Measurements from ENCODE around the gene ALG11. TPM values are rescaled to one million over a fixed set of nuclear protein-coding genes. Genes with fewer than 3 reads are reported as not detected.
"Not testable (repeated sequence)": the region's sequence is repeated elsewhere in the genome, so short reads cannot be mapped to it uniquely, and the experiment has no call there.

Gene ALG11
- total RNA-seq, 1 experiment from 2014 or later, result 20.7 TPM

GRCh38 chr13:52027832-52028231, 15.6 kb downstream of the ALG11 start:
- no peak for DNase-seq (ENCODE audit: low read depth)

- no peak for DNase-seq (ENCODE audit: low read depth)
Measured at GRCh38 chr13:52029569-52029968, 17.4 kb downstream of the ALG11 start.

- DNase-seq (ENCODE audit: low read depth), result not testable (repeated sequence)
Measured at GRCh38 chr13:52030401-52030800, 18.2 kb downstream of the ALG11 start.

GRCh38 chr13:52033039-52033438, 20.8 kb downstream of the ALG11 start:
- no peak for DNase-seq (ENCODE audit: low read depth)

- DNase-seq (ENCODE audit: low read depth), result no peak
Measured at GRCh38 chr13:52034616-52035226, 22.5 kb downstream of the ALG11 start.

GRCh38 chr13:52036037-52036436, 23.8 kb downstream of the ALG11 start:
- no peak for DNase-seq (ENCODE audit: low read depth)

- no peak for DNase-seq (ENCODE audit: low read depth)
Measured at GRCh38 chr13:52043675-52044074, 31.5 kb downstream of the ALG11 start.

- DNase-seq (ENCODE audit: low read depth), result no peak
Measured at GRCh38 chr13:52047463-52047862, 35.3 kb downstream of the ALG11 start.

GRCh38 chr13:52048516-52048915, 36.3 kb downstream of the ALG11 start:
- DNase-seq (ENCODE audit: low read depth), result no peak

GRCh38 chr13:52051400-52051799, 39.2 kb downstream of the ALG11 start:
- no peak for DNase-seq (ENCODE audit: low read depth)

GRCh38 chr13:52053460-52053859, 41.3 kb downstream of the ALG11 start:
- DNase-seq (ENCODE audit: low read depth), result no peak

- DNase-seq (ENCODE audit: low read depth), result not testable (repeated sequence)
Measured at GRCh38 chr13:52061064-52061463, 48.9 kb downstream of the ALG11 start.

GRCh38 chr13:52061587-52061986, 49.4 kb downstream of the ALG11 start:
- no peak for DNase-seq (ENCODE audit: low read depth)

GRCh38 chr13:52067237-52067636, 55.0 kb downstream of the ALG11 start:
- DNase-seq (ENCODE audit: low read depth), result no peak

- DNase-seq (ENCODE audit: low read depth), result peak; percentile 42
Measured at GRCh38 chr13:52070929-52071523, 58.8 kb downstream of the ALG11 start.

Other genes with a start within 250 kb of the ALG11 start
- gene DHRS12, start 208.2 kb upstream of the ALG11 start, total RNA-seq (2014; rRNA removed; shearing (Covaris generic)), result 2.1 and 2.2 TPM in 2 replicates
- gene TMEM272, start 167.2 kb upstream of the ALG11 start, total RNA-seq (2014; rRNA removed; shearing (Covaris generic)), result not detected in 2 replicates
- gene CCDC70, start 150.4 kb upstream of the ALG11 start, total RNA-seq (2014; rRNA removed; shearing (Covaris generic)), result 0.34 TPM in 1 of 2 replicates, not detected in the other
- gene ATP7B, start 948 bp upstream of the ALG11 start, total RNA-seq (2014; rRNA removed; shearing (Covaris generic)), result 0.52 and 0.94 TPM in 2 replicates
- 4.6 and 10.7 TPM in 2 replicates for gene UTP14C, start 12.3 kb downstream of the ALG11 start, total RNA-seq (2014; rRNA removed; shearing (Covaris generic))
- gene NEK5, start 116.7 kb downstream of the ALG11 start, total RNA-seq (2014; rRNA removed; shearing (Covaris generic)), result not detected in 2 replicates
- 2.2 and 4.2 TPM in 2 replicates for gene NEK3, start 147.2 kb downstream of the ALG11 start, total RNA-seq (2014; rRNA removed; shearing (Covaris generic))